ENCODE measurements around the gene CORO2A.

- TF ChIP-seq, protein P1, sequence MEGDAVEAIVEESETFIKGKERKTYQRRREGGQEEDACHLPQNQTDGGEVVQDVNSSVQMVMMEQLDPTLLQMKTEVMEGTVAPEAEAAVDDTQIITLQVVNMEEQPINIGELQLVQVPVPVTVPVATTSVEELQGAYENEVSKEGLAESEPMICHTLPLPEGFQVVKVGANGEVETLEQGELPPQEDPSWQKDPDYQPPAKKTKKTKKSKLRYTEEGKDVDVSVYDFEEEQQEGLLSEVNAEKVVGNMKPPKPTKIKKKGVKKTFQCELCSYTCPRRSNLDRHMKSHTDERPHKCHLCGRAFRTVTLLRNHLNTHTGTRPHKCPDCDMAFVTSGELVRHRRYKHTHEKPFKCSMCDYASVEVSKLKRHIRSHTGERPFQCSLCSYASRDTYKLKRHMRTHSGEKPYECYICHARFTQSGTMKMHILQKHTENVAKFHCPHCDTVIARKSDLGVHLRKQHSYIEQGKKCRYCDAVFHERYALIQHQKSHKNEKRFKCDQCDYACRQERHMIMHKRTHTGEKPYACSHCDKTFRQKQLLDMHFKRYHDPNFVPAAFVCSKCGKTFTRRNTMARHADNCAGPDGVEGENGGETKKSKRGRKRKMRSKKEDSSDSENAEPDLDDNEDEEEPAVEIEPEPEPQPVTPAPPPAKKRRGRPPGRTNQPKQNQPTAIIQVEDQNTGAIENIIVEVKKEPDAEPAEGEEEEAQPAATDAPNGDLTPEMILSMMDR (IDR thresholded peaks at IDR 0.05), result no peak
- no peak for TF ChIP-seq POLR2A (IDR thresholded peaks at IDR 0.05; ENCODE audit: low read depth)
- TF ChIP-seq POLR2AphosphoS5 (IDR thresholded peaks at IDR 0.05), result no peak
- TF ChIP-seq EP300 (IDR thresholded peaks at IDR 0.05), result no peak
Measured at GRCh38 chr9:98146101-98146991, 46.1 kb downstream of the CORO2A start.

All from esophagus muscularis mucosa (tissue), 4 donors.